Neural progenitor cell (in vitro differentiated cells): ENCODE results near the gene NFATC4. TPM values are rescaled to one million over a fixed set of nuclear protein-coding genes. Genes with fewer than 3 reads are reported as not detected.

Source experiments
- DNase-seq: peaks from one replicate; pipeline ENCODE4 v3.0.0-alpha.2; 2016; ENCODE audit warnings: low spot score
- H2AFZ ChIP-seq: fragments of 200-600 bp; sonication (generic); replicated peaks from 2 replicates; pipeline ENCODE4 v1.6.1; 2016; ENCODE audit warnings: antibody characterized with exemption
- H3F3A ChIP-seq: fragments of 200-600 bp; sonication (generic); 2 replicates; pipeline ENCODE4 v1.6.1; 2016; ENCODE audit warnings: antibody characterized with exemption, low read depth
- H3K27ac ChIP-seq: fragments of 200-600 bp; sonication (generic); 2 replicates; pipeline ENCODE4 v1.5.1; 2016; ENCODE audit warnings: mild to moderate bottlenecking
- H3K27me3 ChIP-seq: fragments of 200-600 bp; sonication (generic); 2 replicates; pipeline ENCODE4 v1.6.1; 2016; ENCODE audit warnings: mild to moderate bottlenecking, moderate library complexity
- H3K36me3 ChIP-seq: fragments of 200-600 bp; sonication (generic); 2 replicates; pipeline ENCODE4 v1.5.1; 2016
- H3K4me1 ChIP-seq: fragments of 200-600 bp; sonication (generic); 2 replicates; pipeline ENCODE4 v1.6.1; 2016; ENCODE audit warnings: mixed run types
- H3K4me2 ChIP-seq: fragments of 200-600 bp; sonication (generic); 2 replicates; pipeline ENCODE4 v1.6.1; 2016
- H3K4me3 ChIP-seq: fragments of 200-600 bp; sonication (generic); 2 replicates; pipeline ENCODE4 v1.5.1; 2016
- H3K79me2 ChIP-seq: fragments of 200-600 bp; sonication (generic); 2 replicates; pipeline ENCODE4 v1.6.1; 2016; ENCODE audit warnings: low read depth
- H3K9ac ChIP-seq: fragments of 200-600 bp; sonication (generic); 2 replicates; pipeline ENCODE4 v1.6.1; 2016
- H3K9me3 ChIP-seq: fragments of 200-600 bp; sonication (generic); 2 replicates; pipeline ENCODE4 v1.5.1; 2016; ENCODE audit warnings: low read depth
- H4K20me1 ChIP-seq: fragments of 200-600 bp; sonication (generic); 2 replicates; pipeline ENCODE4 v1.6.1; 2016; ENCODE audit warnings: low read depth
- H3K27ac Mint-ChIP-seq: 3 replicates; pipeline ENCODE4 v1.8.0; 2021; ENCODE audit warnings: mixed read lengths
- H3K27me3 Mint-ChIP-seq: 2 replicates; pipeline ENCODE4 v1.8.0; 2022; ENCODE audit warnings: low read depth, mild to moderate bottlenecking, inconsistent platforms, moderate library complexity, mixed read lengths; ENCODE audit not compliant: insufficient read depth
- H3K36me3 Mint-ChIP-seq: 3 replicates; pipeline ENCODE4 v1.8.0; 2021; ENCODE audit warnings: mixed read lengths
- H3K4me1 Mint-ChIP-seq: 3 replicates; pipeline ENCODE4 v1.8.0; 2021; ENCODE audit warnings: mixed read lengths
- H3K4me3 Mint-ChIP-seq: 3 replicates; pipeline ENCODE4 v1.8.0; 2021; ENCODE audit warnings: mild to moderate bottlenecking, moderate library complexity, mixed read lengths
- H3K9me3 Mint-ChIP-seq: 3 replicates; pipeline ENCODE4 v1.8.0; 2020; ENCODE audit warnings: mixed read lengths
- CTCF ChIP-seq: fragments of 200-600 bp; sonication (generic); IDR thresholded peaks from 2 replicates; pipeline ENCODE4 v1.5.1; 2017; ENCODE audit warnings: antibody characterized with exemption, mild to moderate bottlenecking
- EZH2 ChIP-seq: fragments of 200-600 bp; sonication (generic); IDR thresholded peaks from 2 replicates; pipeline ENCODE4 v1.6.1; 2017; ENCODE audit warnings: antibody characterized with exemption, mild to moderate bottlenecking, moderate library complexity
- EZH2phosphoT487 ChIP-seq: fragments of 200-600 bp; sonication (generic); IDR thresholded peaks from 2 replicates; pipeline ENCODE4 v1.6.1; 2017; ENCODE audit warnings: antibody characterized with exemption
- total RNA-seq: library from RNA; depleted of rRNA; stranded (reverse); fragments of >200 nt; gene quantifications from 2 replicates; pipeline ENCODE4 v1.2.3, GENCODE V29; 2015; ENCODE audit warnings: low replicate concordance

Gene NFATC4
- total RNA-seq, result 38.2 and 95.3 TPM in 2 replicates

GRCh38 chr14:24367514-24368211, at the start of gene NFATC4:
TSS of gene NFATC4 (plus strand) at chr14:24368184. CDS start at chr14:24368341, 157 bp downstream.
- Histone ChIP-seq H3K79me2 (peaks cover 3% of the 10 kb centered on the region), H3K9me3 (no peaks in the 10 kb centered on the region), H3K27me3 (peaks cover 12% of the 10 kb centered on the region), H3K4me2 (peak within 1 kb of the TSS; percentile 85), H4K20me1 (no peaks in the 10 kb centered on the region), H3K27ac (peak within 1 kb of the TSS; percentile 47), H2AFZ (peak within 1 kb of the TSS; percentile 69), H3K9ac (no peak within 1 kb of the TSS), H3F3A (peaks cover 36% of the 10 kb centered on the region), H3K4me3 (peak within 1 kb of the TSS; percentile 74), H3K4me1 (peaks cover 18% of the 10 kb centered on the region), H3K36me3 (no peaks in the 10 kb centered on the region)
- Mint-ChIP-seq H3K27me3 (peaks cover 8% of the 10 kb centered on the region), H3K4me3 (peak within 1 kb of the TSS; percentile 93), H3K4me1 (peaks cover 15% of the 10 kb centered on the region), H3K27ac (peak within 1 kb of the TSS; percentile 99), H3K9me3 (no peaks in the 10 kb centered on the region), H3K36me3 (peaks cover 6% of the 10 kb centered on the region)
- TF ChIP-seq EZH2 (no peak), CTCF (no peak), EZH2phosphoT487 (no peak)
- peak; percentile 87 for DNase-seq

GRCh38 chr14:24321212-24321975, 46.6 kb upstream of the NFATC4 start:
- H3K27ac Mint-ChIP-seq, result peak overlapping the region; percentile 65
- no peaks in the 10 kb centered on the region for H3K9me3 ChIP-seq
- H3K27me3 Mint-ChIP-seq, result peaks cover 9% of the 10 kb centered on the region
- H3K36me3 Mint-ChIP-seq, result no peaks in the 10 kb centered on the region
- H3K27me3 ChIP-seq, result peaks cover 38% of the 10 kb centered on the region
- no peaks in the 10 kb centered on the region for H3F3A ChIP-seq
- H3K27ac ChIP-seq, result no peak overlapping the region
- H4K20me1 ChIP-seq, result no peaks in the 10 kb centered on the region
- no peak overlapping the region for H2AFZ ChIP-seq
- H3K36me3 ChIP-seq, result no peaks in the 10 kb centered on the region
- H3K9ac ChIP-seq, result no peak overlapping the region
- H3K79me2 ChIP-seq, result no peaks in the 10 kb centered on the region
- peaks cover 2% of the 10 kb centered on the region for H3K4me1 Mint-ChIP-seq
- no peak overlapping the region for H3K4me3 Mint-ChIP-seq
- TF ChIP-seq EZH2 (no peak), EZH2phosphoT487 (no peak), CTCF (no peak)
- no peak overlapping the region for H3K4me2 ChIP-seq
- H3K4me1 ChIP-seq, result no peaks in the 10 kb centered on the region
- DNase-seq, result no peak
- no peaks in the 10 kb centered on the region for H3K9me3 Mint-ChIP-seq
- H3K4me3 ChIP-seq, result no peak overlapping the region

GRCh38 chr14:24322672-24323071, 45.3 kb upstream of the NFATC4 start:
- Histone ChIP-seq H3K4me3 (no peak overlapping the region), H2AFZ (no peak overlapping the region), H3K4me2 (no peak overlapping the region), H3K9ac (no peak overlapping the region), H3K9me3 (no peaks in the 10 kb centered on the region), H3K4me1 (no peaks in the 10 kb centered on the region), H3K27me3 (peaks cover 29% of the 10 kb centered on the region), H3K36me3 (no peaks in the 10 kb centered on the region), H3K27ac (no peak overlapping the region), H4K20me1 (no peaks in the 10 kb centered on the region), H3F3A (no peaks in the 10 kb centered on the region), H3K79me2 (no peaks in the 10 kb centered on the region)
- H3K4me3 Mint-ChIP-seq, result no peak overlapping the region
- H3K4me1 Mint-ChIP-seq, result peaks cover 2% of the 10 kb centered on the region
- DNase-seq, result no peak
- H3K27ac Mint-ChIP-seq, result no peak overlapping the region
- H3K27me3 Mint-ChIP-seq, result peaks cover 13% of the 10 kb centered on the region
- no peaks in the 10 kb centered on the region for H3K36me3 Mint-ChIP-seq
- TF ChIP-seq CTCF (no peak), EZH2phosphoT487 (no peak), EZH2 (no peak)
- no peaks in the 10 kb centered on the region for H3K9me3 Mint-ChIP-seq
